ENCODE data around the gene SRRM4.

DNA sequence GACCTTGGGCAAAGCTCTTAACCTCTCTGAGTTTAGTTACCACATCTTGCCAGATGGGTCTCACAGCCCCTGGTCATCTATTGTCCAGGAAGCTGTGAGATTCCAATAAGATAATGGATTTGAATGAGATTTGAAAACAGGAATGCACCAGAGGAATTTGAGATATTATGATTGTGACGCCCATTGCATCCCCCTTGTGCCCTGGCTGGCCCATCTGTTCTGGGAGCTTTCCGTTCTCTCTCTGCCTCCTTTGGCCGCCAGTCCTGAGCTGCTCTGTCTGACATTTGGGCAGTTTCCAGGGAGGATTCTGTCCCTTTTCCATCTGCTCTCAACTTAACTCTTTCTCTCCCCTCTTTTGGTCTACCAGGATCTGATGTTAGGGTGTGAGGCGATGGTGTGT is 24.6 kb downstream of the SRRM4 start:
- TF ChIP-seq, protein P1, sequence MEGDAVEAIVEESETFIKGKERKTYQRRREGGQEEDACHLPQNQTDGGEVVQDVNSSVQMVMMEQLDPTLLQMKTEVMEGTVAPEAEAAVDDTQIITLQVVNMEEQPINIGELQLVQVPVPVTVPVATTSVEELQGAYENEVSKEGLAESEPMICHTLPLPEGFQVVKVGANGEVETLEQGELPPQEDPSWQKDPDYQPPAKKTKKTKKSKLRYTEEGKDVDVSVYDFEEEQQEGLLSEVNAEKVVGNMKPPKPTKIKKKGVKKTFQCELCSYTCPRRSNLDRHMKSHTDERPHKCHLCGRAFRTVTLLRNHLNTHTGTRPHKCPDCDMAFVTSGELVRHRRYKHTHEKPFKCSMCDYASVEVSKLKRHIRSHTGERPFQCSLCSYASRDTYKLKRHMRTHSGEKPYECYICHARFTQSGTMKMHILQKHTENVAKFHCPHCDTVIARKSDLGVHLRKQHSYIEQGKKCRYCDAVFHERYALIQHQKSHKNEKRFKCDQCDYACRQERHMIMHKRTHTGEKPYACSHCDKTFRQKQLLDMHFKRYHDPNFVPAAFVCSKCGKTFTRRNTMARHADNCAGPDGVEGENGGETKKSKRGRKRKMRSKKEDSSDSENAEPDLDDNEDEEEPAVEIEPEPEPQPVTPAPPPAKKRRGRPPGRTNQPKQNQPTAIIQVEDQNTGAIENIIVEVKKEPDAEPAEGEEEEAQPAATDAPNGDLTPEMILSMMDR (IDR thresholded peaks at IDR 0.05), result no peak
- TF ChIP-seq POLR2A (IDR thresholded peaks at IDR 0.05), result no peak

All from uterus (tissue), 2 donors.